ENCODE data around the gene FHIT. TPM values are rescaled to one million over a fixed set of nuclear protein-coding genes. Genes with fewer than 3 reads are reported as not detected.

Gene FHIT
- polyA plus RNA-seq, 3 donors, result 25.7 to 31.0 (median 25.7) TPM

DNA sequence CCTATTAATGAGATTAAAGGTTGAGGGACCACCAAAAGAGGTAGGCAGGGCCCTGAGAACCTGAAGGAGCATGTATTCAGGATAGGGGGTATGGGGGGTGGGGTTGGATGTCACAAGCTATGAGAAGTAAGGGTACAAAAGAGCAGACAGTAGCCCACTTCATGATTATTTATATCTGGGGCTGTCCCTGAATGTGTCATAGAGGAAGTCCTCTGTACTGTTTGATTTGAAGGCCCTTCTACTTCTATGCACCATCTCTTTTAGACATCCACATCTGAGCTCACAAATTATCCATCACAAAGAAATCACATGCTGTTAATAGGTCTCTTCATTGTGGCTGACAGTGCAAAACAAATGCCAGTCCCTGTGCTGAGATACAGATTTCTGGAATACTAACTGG is 68.6 kb downstream of the FHIT start:
- no peak for DNase-seq (ENCODE audit: extremely low read depth in 1 of 11, low read depth in 9 of 11, low spot score in 4 of 11)

DNA sequence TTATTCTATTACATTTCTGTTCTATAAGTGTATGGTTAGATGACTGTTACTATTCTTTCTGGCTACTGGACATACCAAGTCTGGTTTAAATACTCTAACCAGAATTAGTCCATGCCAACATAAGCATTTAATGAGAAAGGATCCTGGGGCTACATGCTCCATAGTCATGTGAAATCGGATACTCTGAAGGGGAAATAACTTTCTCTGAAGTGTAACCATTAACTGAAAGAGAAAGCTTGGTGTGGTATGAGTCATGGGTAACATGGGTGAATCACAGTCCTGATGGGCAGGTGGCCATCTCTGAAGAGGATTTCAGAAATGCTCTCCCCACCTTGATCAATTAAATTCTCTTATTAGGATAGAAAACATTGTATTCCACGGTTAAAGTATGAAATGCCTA is 69.4 kb downstream of the FHIT start:
- DNase-seq (ENCODE audit: extremely low read depth in 1 of 11, low read depth in 9 of 11, low spot score in 4 of 11), result peak in 1 of 11 donors; percentile 28

DNA sequence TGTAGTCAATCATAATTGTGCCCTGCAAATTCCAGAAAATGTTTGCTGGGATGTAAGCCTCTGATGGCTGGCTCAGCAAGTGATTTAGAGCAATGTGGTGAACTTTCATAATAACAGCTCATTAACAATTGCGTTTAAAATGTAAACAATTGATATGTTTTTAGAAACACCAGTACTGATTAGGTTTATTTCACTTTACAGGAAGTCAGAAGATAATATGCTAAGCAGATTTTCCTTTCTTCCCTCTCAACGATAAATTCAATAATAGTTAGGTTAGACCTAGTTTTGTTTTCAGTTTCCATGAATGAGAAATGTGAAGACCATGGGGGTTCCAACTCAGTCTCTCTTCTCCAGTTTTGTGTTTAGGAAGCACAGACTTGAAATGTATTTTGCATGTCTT is 71.0 kb downstream of the FHIT start:
- DNase-seq (ENCODE audit: extremely low read depth in 1 of 11, low read depth in 9 of 11, low spot score in 4 of 11), result no peak

DNA sequence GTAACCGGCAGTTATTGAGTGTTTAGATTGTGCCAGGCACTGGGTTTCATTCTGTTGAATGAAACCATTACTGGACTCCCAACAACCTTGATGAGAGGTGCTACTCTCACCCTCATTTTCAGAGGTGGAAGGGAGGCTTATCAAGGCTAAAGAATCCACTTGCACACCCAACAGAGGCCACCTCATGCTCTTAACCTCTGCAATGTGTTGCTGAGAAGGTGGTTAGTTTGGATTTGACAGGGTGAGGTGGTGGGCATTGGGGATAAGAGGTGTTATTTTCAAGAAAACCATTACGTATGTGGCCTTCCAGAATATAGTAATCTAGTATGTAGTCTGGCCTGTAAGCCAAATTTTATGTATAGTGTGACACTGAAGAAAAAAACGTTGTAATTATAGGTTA is 73.1 kb downstream of the FHIT start:
- DNase-seq (ENCODE audit: extremely low read depth in 1 of 11, low read depth in 9 of 11, low spot score in 4 of 11), result no peak

DNA sequence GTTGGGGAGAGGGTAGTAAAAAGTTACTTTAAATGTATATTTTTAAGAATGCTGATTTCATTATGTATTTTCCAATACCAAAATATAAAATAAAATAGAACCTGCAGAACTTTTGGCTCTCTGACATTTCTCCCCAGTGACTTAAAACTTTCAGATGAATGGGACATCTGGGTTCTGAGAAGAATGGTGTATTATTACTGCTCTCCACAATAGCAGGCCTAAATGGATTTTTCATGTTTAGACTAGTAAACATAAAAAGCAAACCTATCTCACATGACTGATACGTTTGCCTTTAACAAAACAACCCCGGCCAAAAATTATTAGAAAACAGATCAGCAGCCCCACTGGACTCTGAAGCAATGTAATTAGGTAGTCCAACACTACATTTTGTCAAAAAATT is 73.8 kb downstream of the FHIT start:
- DNase-seq (ENCODE audit: extremely low read depth in 1 of 11, low read depth in 9 of 11, low spot score in 4 of 11), result no peak

DNA sequence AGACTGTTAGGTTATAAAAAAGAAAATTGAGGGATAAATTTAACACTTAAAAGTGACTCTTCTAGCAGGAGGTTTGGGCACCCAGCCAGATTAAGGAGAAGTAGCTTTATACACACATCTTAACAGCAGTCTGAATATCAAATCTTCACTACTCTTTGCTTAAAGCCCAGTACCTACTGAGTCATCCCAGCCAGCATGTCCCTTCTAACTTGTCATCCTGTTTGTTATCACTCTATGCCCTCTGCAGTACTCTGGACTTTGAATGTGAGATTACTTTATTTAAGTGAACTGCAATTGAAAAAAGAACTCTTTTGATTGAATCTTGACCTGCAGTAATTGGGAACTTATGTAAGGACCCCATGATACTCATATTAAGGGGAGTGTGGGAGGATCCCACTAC is 77.6 kb downstream of the FHIT start:
- DNase-seq (ENCODE audit: extremely low read depth in 1 of 11, low read depth in 9 of 11, low spot score in 4 of 11), result no peak

DNA sequence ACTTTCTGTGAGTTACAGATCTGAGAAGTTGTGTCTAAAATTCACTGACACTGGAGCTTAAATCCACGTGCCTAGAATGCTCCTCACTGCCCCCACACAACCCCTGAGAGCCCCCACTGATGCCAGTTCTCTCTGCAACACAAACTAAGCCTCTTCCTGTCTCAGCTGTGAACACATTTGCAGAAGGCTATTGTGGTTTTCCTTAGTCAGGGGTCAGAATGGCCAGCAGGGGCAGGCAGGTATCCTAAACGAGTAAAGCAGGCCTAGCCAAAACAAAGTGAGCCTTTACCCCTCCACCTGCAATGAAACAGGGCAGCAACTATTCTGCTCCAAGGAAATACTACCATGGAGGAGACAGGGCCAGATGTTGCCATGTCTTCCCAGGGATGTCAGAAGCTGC is 78.6 kb downstream of the FHIT start:
- DNase-seq (ENCODE audit: extremely low read depth in 1 of 11, low read depth in 9 of 11, low spot score in 4 of 11), result no peak

DNA sequence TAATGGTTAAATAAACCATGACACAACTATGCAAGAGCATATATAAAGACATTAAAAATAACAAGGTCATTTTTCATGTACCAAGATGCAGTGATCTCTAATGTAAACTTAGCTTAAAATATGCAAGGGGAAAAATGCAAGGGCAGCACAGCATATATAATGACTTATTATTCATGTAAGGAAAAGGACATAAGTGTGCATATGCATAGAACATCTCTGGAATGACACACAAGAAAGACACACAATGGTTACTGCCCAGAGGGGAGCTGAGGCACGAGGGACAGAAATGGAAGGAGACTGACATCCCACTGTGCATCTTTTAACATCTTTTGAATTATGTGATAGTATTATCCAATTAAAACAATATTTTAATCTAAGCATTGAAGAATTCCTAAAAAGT is 79.0 kb downstream of the FHIT start:
- DNase-seq (ENCODE audit: extremely low read depth in 1 of 11, low read depth in 9 of 11, low spot score in 4 of 11), result no peak

DNA sequence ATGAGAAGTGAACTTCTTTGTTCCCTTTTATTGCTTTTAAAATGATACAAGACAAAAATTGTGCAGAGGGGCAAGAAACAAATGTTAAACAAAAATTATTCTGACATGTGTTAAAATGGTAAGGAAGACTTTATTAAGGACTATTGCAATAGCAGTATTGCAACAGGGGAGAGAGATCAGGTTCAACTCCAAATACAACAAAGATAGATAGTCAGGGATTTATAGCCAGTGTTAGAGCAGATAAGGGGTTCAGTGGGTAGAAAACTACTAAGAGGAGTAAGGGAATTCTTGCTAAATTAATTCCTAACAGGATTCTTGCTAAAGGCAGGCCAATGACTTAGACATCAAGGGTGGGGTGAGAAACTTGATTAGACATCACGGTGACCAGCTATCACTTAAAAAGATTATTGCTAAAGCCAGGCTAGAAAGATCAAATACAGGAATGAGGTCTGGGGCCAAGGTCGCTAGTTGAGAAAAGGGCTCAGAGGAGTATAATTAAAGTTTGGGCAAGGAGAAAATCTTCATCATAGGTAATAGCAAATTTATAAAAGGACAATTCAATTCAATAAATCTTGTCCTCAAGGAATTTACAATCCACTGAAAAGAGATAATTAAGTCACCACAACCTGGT is 81.5 kb downstream of the FHIT start:
- DNase-seq (ENCODE audit: extremely low read depth in 1 of 11, low read depth in 9 of 11, low spot score in 4 of 11), result no peak

DNA sequence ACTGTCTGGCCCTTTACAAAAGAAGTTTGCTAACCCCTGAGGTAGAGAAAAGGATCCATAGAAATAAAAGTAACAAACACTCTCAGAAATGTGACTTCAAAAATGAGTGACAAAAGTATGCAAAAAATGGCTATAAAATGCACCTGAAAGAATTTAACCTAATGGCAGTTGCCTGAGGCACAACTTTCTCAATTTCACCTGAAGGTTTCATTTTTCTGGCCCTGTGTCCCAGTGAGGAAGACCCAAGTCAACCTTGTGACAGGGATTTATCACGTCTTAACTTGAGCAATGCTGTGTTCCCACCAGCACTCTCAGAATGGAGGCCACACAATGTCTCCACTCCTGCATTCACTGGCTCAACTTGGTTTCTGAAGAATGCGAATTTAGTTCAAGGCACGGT is 83.0 kb downstream of the FHIT start:
- no peak for DNase-seq (ENCODE audit: extremely low read depth in 1 of 11, low read depth in 9 of 11, low spot score in 4 of 11)

DNA sequence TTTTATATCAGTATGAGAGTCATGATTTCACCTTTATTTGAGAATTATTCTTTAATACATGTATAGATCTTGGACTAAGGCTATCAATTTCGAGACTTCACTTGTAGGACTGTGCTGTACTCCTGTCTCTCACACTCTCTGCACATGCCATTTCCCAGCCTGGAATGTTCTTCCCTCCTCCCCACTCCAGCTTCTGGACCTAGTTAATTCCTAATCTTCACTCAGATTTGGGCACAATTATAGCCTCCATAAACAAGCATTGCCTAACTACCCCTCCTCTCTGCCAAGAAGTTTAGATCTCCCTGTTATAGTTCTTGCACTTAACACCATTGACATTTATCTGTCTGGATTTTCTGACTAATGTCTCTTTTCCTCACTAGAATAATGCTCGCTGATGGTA is 88.3 kb downstream of the FHIT start:
- DNase-seq (ENCODE audit: extremely low read depth in 1 of 11, low read depth in 9 of 11, low spot score in 4 of 11), result no peak

DNA sequence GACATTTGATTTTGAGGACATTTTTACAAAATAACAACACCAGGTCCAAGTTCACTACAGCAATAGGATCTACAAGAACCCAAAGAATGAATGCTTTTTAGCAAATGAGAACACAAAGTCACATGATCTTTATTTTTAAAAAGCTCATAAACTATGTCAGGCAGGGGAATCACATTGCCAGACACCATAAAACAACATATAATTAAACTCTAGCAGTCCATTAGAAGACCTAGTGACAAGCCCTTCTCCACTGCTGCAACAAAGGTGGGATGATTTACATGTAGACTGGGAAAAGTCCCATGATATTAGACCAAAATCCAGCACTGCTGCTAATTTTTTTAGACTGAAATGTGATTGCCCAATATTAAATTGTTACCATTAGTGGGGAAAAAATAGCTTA is 92.6 kb downstream of the FHIT start:
- DNase-seq (ENCODE audit: extremely low read depth in 1 of 11, low read depth in 9 of 11, low spot score in 4 of 11), result no peak

DNA sequence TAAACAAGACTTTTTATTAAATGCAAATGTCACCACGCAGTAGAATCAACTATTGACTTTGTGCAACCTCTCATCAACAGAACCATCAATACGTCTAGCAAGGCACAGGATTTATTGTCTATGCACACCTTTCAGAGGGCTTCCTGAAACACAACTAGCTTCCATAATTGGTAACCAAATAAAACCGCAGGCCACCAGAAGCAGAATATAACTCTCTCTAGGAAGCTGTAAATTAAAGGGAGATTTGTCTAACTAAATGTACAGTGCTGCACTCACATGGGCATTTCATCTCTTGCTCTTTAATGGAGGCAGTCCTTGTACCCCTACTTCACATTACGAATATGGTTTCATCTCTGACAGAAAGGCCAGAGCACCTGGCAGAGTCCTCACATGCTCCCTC is 93.0 kb downstream of the FHIT start:
- no peak for DNase-seq (ENCODE audit: extremely low read depth in 1 of 11, low read depth in 9 of 11, low spot score in 4 of 11)

DNA sequence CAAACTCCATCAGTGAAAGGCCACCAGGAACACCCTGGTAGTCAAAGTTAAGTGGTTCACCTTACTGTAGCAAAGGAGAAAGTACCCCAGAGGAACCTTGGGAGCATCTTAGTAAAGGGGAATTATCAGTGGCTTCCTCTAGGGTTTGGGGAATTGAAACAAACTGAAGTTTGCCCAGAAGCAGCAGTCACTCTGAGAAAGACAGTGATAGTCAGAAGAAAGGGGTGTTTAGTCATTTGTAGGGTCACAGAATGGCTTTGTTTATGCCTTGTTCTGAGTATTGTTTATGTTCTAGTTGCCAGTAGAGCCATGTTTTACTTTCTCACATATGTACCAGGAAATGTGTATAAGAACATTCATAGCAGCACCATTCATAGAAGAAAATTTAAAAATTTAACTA is 93.8 kb downstream of the FHIT start:
- DNase-seq (ENCODE audit: extremely low read depth in 1 of 11, low read depth in 9 of 11, low spot score in 4 of 11), result no peak

DNA sequence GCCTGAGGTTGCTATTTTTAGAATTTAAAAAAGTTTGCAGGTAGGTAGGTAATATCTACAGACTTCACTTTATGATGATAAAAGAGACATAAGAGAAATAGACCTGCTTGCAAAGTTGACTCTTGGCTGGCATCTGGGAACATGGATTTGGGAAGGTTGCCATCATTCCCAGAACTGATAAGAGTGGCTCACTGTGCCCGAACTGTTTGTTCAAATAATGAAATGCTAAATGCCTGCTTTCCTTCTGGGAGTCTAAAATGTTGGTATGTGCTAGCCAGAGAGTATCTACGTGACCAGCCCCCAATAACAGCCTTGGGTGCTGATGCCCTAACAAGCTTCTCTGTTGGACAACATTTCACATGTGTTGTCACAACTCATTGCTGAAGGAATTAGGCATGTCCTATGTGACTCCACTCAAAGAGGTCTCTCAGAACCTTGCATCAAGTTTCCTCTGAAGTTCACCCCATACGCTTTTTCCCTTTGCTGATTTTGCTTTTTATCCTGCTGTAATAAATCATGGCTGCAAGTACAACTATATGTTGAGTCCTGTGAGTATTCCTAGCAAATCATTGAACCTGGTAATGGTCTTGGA is 95.5 kb downstream of the FHIT start:
- no peak for DNase-seq (ENCODE audit: extremely low read depth in 1 of 11, low read depth in 9 of 11, low spot score in 4 of 11)

DNA sequence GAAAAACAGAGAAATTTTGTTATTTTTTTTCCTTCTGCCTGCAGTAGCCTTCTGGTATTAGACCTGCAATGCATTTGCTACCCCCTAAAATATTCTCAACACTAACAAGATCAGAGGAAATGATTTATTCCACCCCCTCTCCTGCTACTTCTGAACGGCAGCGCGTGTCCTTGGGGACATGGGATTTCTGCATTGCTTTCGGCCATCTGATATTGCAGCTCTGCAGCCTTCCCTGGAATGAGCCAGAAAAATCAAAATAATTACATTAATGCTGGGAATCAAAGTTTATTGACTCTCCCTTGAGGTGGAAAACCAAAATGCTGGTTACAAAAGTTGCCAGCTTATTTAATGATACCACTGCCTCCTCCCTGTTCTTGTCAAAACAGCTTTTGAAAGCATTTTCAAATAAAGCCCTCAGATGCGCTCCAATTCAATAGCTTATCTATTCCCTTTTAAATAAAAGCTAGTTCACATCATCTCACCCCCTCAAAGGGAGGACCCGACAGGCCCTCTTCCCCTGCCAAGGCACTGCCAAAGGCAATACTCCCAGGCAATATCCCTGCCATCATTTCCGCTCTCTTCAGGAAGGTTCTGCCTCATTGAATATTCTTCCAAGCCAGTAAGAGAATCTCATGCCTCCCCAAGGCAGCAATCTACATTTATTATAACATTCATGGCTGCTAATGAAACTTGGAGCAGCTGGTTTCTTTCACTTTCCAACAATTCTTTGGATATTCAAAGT is 96.6 kb downstream of the FHIT start:
- DNase-seq (ENCODE audit: extremely low read depth in 1 of 11, low read depth in 9 of 11, low spot score in 4 of 11), result no peak

DNA sequence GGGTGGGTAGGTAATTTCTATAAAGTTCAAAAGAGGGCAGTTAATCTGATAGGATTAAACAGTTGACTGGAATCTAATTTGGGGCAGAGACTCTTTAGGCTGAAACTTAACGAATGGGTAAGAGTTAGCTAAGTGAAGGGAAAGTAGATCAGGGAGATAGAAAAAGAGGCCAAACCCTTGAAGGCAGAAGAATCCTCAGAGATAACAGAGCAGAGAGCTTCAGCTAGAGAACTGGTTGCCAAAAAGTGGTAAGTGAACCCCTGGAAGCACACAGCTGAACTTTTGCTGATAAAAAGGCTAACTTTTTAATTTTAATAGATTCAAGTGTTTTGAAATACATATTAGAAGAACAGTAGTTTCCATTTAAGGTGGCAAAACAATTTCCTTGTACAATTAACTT is 99.2 kb downstream of the FHIT start:
- DNase-seq (ENCODE audit: extremely low read depth in 1 of 11, low read depth in 9 of 11, low spot score in 4 of 11), result no peak

DNA sequence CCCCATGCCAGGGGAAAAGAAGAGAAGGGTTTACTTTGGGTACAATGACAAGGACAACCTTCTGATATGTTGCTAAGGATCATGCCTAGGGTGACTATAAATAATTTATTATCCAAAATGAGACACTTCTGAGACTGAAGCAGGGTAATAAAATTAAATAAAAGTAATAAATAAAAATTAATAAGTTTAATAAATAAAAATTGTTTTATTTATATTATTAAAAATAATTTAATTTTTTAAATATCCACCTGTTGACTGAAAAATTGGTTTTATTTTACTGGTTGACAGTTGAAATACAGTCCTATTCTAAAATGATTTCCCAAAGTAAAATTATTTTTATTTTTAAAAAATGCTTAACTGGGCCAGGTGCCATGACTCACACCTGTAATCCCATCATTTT is 102.0 kb downstream of the FHIT start:
- no peak for DNase-seq (ENCODE audit: extremely low read depth in 1 of 11, low read depth in 9 of 11, low spot score in 4 of 11)

DNA sequence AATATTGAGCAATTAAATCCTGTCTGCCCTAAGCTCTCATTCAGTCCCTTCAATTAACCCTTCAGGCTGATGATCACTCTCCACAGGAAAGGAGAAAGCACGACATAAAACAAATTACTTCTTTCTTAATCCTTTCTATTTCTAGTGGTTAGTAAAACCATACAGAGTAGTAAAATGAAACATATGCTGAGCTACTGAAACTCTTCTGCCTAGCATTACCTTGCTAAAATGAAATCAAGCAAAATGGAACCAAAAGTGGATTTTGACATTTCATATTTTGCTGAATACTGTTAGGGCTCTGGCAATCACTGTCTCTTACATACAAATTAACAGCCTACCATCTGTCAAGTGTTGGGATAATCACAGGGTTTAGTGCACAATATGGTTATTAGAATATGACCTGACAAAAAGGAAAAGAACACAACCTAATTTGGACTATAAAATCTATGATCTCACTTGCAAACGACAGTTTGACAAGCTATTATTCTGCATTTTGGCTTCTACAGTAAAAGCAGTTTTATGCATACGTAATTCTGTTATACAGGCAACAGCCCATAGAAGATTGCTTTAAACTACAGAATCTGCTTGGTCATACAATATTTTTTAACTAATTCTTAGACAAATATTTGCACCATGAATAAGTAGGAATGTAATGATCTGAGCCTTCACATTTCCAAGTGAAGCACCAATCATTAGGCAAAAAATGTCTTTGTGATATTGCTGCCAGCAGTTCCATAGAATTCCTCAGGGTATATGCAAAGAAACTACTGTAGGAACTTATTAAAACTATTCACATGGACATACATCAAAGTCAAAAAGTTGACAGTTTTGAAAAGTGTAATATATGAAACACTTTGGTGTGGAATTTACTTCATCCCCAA is 105.0 kb downstream of the FHIT start:
- no peak for DNase-seq (ENCODE audit: extremely low read depth in 1 of 11, low read depth in 9 of 11, low spot score in 4 of 11)

DNA sequence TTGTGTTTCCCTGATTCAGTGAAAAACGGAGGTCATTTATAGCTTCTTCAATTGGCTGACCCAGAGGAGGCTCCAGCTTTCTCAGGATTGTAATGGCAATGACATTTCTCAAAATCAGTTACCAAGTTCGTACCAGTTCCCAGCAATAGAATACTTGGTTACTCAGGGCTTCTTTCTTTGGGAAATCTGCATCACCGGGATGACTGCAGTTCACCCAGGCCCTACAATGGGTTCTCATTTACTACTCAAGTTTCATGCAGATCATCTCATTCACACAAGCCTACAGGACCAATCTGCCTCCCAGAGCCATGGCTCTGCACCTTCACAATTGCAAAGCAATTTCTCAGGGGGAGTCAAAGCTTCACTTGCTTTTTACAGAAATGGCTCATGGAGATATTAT is 109.6 kb downstream of the FHIT start:
- no peak for DNase-seq (ENCODE audit: extremely low read depth in 1 of 11, low read depth in 9 of 11, low spot score in 4 of 11)
